ENCODE results near the gene PPFIA4. TPM values are rescaled to one million over a fixed set of nuclear protein-coding genes. Genes with fewer than 3 reads are reported as not detected.
A peak's percentile ranks its signal among the peaks of the same experiment; 100 is the strongest.

Gene PPFIA4
- 0.12 and 0.83 TPM in 2 replicates for total RNA-seq (2022)
- Bru-seq, nascent RNA: percentile 17 among the genes with signal in this experiment
- BruChase-seq, experiment 1, labeled RNA remaining after a 6-hour chase: percentile 17 among the genes with signal in this experiment
- BruChase-seq, experiment 2, labeled RNA remaining after a 2-hour chase: percentile 24 among the genes with signal in this experiment
- long read RNA-seq: 0 reads

- Mint-ChIP-seq H3K27me3 (ENCODE audit: unreplicated experiment) (peaks cover 36% of the 10 kb centered on the region), H3K4me3 (ENCODE audit: low read depth, unreplicated experiment) (peak within 1 kb of the TSS; percentile 53), H3K36me3 (ENCODE audit: insufficient read depth, unreplicated experiment) (peaks cover 22% of the 10 kb centered on the region), H3K4me1 (ENCODE audit: low read depth, unreplicated experiment) (peaks cover 11% of the 10 kb centered on the region), H3K27ac (ENCODE audit: unreplicated experiment) (peak within 1 kb of the TSS; percentile 19), H3K9me3 (ENCODE audit: low read depth, unreplicated experiment) (no peaks in the 10 kb centered on the region)
- intact Hi-C loops (cut with micrococcal nuclease; ENCODE audit: unreplicated experiment): no loop called here
- TF ChIP-seq, protein P1, sequence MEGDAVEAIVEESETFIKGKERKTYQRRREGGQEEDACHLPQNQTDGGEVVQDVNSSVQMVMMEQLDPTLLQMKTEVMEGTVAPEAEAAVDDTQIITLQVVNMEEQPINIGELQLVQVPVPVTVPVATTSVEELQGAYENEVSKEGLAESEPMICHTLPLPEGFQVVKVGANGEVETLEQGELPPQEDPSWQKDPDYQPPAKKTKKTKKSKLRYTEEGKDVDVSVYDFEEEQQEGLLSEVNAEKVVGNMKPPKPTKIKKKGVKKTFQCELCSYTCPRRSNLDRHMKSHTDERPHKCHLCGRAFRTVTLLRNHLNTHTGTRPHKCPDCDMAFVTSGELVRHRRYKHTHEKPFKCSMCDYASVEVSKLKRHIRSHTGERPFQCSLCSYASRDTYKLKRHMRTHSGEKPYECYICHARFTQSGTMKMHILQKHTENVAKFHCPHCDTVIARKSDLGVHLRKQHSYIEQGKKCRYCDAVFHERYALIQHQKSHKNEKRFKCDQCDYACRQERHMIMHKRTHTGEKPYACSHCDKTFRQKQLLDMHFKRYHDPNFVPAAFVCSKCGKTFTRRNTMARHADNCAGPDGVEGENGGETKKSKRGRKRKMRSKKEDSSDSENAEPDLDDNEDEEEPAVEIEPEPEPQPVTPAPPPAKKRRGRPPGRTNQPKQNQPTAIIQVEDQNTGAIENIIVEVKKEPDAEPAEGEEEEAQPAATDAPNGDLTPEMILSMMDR (IDR thresholded peaks at IDR 0.05; ENCODE audit: unreplicated experiment): no peak
- DNase-seq: peak; percentile 94
- CTCF ChIA-PET: interaction anchor here (0.6 to 1.3 kb wide), 4 partner anchors 13 to 243 kb away, joined by 3 to 5 read pairs (median 4); no protein-coding TSS in a partner anchor
- no TSS peak for BruUV-seq (replicated peaks)
Observed at GRCh38 chr1:203026031-203026665, at the start of gene PPFIA4. PPFIA4 (plus strand) TSS chr1:203026491; CDS start chr1:203039009, 12,518 bp downstream.

GRCh38 chr1:202976633-202977032, 49.7 kb upstream of the PPFIA4 start:
- DNase-seq: no peak
- Mint-ChIP-seq H3K4me1 (ENCODE audit: low read depth, unreplicated experiment) (peaks cover 8% of the 10 kb centered on the region), H3K27me3 (ENCODE audit: unreplicated experiment) (peaks cover 88% of the 10 kb centered on the region), H3K27ac (ENCODE audit: unreplicated experiment) (no peak overlapping the region), H3K9me3 (ENCODE audit: low read depth, unreplicated experiment) (no peaks in the 10 kb centered on the region), H3K36me3 (ENCODE audit: insufficient read depth, unreplicated experiment) (no peaks in the 10 kb centered on the region), H3K4me3 (ENCODE audit: low read depth, unreplicated experiment) (no peak overlapping the region)
- TF ChIP-seq, protein P1 (IDR thresholded peaks at IDR 0.05; ENCODE audit: unreplicated experiment): no peak
- intact Hi-C loops (cut with micrococcal nuclease; ENCODE audit: unreplicated experiment): no loop called here
- CTCF ChIA-PET: no interaction called here
- BruUV-seq (replicated peaks): no TSS peak

GRCh38 chr1:202979459-202979858, 46.8 kb upstream of the PPFIA4 start:
- no peak overlapping the region for H3K4me3 Mint-ChIP-seq (ENCODE audit: low read depth, unreplicated experiment)
- no TSS peak for BruUV-seq (replicated peaks)
- TF ChIP-seq, protein P1 (IDR thresholded peaks at IDR 0.05; ENCODE audit: unreplicated experiment): no peak
- peaks cover 8% of the 10 kb centered on the region for H3K4me1 Mint-ChIP-seq (ENCODE audit: low read depth, unreplicated experiment)
- H3K27ac Mint-ChIP-seq (ENCODE audit: unreplicated experiment): no peak overlapping the region
- DNase-seq: no peak
- CTCF ChIA-PET: no interaction called here
- H3K36me3 Mint-ChIP-seq (ENCODE audit: insufficient read depth, unreplicated experiment): no peaks in the 10 kb centered on the region
- no peaks in the 10 kb centered on the region for H3K9me3 Mint-ChIP-seq (ENCODE audit: low read depth, unreplicated experiment)
- H3K27me3 Mint-ChIP-seq (ENCODE audit: unreplicated experiment): peaks cover 61% of the 10 kb centered on the region
- intact Hi-C loops (cut with micrococcal nuclease; ENCODE audit: unreplicated experiment): no loop called here

DNA sequence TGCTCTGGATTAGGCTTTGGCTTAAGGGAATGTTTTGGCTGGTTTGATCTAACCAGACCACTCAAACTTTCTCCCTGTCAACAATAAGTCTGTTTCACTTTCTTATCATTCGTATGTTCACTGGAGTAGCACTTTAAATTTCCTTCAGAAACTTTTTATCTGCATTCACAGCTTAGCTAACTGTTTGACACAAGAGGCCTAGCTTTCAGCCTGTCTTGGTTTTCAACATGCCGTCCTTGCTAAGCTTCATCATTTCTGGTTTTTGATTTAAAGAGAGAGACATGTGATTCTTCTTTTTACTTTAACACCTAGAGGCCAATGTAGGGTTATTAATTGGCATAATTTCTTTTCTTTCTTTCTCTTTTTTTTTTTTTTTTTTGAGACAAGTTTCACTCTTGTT, 44.4 kb upstream of the PPFIA4 start:
- no TSS peak for BruUV-seq (replicated peaks)
- TF ChIP-seq, protein P1 (IDR thresholded peaks at IDR 0.05; ENCODE audit: unreplicated experiment): no peak
- intact Hi-C loops (cut with micrococcal nuclease; ENCODE audit: unreplicated experiment): no loop called here
- H3K27me3 Mint-ChIP-seq (ENCODE audit: unreplicated experiment): peaks cover 50% of the 10 kb centered on the region
- H3K4me3 Mint-ChIP-seq (ENCODE audit: low read depth, unreplicated experiment): no peak overlapping the region
- H3K36me3 Mint-ChIP-seq (ENCODE audit: insufficient read depth, unreplicated experiment): no peaks in the 10 kb centered on the region
- CTCF ChIA-PET: interaction anchor here (0.5 to 0.7 kb wide), 3 partner anchors 27 to 229 kb away, joined by 3 to 11 read pairs (median 7); no protein-coding TSS in a partner anchor
- DNase-seq: no peak
- H3K27ac Mint-ChIP-seq (ENCODE audit: unreplicated experiment): no peak overlapping the region
- peaks cover 1% of the 10 kb centered on the region for H3K4me1 Mint-ChIP-seq (ENCODE audit: low read depth, unreplicated experiment)
- no peaks in the 10 kb centered on the region for H3K9me3 Mint-ChIP-seq (ENCODE audit: low read depth, unreplicated experiment)
